GM12873 (cell line): ENCODE results near the gene DST.

ENCODE experiments used
- CTCF ChIP-seq: IDR thresholded peaks from 2 replicates; pipeline ENCODE4 v1.5.1; 2012; ENCODE audit warnings: low read depth, mild to moderate bottlenecking, moderate library complexity, low read length, control low read depth; ENCODE audit not compliant: insufficient read depth; ENCODE audit errors: missing control alignments

DST gene

GRCh38 chr6:56424542-56425083, 218.1 kb downstream of the DST start:
- no peak for TF ChIP-seq CTCF

GRCh38 chr6:56424064-56424463, 218.6 kb downstream of the DST start:
- no peak for TF ChIP-seq CTCF

- no peak for TF ChIP-seq CTCF
These were observed 222.4 kb downstream of the DST start for GRCh38 chr6:56420296-56420695.

DNA sequence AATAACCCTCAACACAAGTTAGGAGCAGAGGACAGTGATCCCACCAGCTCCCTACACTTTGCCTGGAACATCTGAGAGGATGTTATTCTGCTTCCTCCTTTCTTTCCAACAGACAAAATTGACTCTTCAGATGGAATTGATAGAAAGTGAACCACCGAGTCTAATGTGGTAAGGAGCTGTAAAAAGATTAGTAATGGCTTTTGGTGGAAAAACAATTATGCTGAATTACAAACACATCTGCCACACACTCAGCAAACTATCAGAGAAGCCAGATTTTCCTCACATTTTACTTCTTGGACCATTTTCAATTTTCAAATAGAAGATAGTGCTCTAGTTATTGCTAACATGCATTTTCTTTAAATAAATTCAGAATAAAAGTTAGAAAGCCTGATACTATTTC, 223.5 kb downstream of the DST start:
- TF ChIP-seq CTCF: no peak

DNA sequence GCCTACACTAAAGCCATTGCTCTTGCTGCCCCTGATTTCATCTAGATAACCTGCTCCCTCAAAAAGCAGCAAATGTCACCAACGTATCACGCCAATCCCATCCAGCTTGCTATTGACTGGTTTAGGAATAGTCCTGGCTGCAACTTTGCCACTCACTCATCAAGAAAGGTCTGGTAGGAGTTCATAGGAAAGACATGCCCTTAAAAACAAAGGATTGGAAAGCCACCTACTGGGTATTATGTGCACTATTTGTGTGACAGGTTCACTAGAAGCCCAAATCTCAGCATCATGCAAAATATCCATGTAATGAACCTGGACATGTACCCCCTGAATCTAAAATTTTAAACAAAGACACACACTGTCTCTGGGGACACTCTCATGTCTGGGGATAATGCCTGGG, 224.9 kb downstream of the DST start:
- TF ChIP-seq CTCF: no peak

DNA sequence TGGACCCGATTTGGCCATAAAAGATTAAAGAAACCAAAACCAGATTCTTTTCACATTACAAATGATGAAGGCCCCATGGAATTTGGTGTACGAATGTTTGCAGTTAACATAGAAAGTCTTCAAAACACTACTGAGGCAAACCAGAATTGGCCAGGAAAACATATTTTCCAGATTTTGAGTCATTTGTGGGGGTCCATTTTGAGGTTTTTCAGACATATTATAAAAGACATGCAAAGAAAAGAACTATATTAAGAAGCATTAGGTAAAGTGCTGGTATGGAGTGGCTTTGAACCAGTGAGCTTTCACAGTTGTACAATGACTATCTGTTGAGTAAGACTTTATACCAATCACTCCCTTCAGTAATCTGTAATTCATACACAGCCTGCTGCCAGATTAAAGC, 226.4 kb downstream of the DST start:
- no peak for TF ChIP-seq CTCF

GRCh38 chr6:56408976-56409375, 233.7 kb downstream of the DST start:
- no peak for TF ChIP-seq CTCF
